Measurements from ENCODE around the gene TMEM8B. TPM values are rescaled to one million over a fixed set of nuclear protein-coding genes. Genes with fewer than 3 reads are reported as not detected.
A peak's percentile ranks its signal among the peaks of the same experiment; 100 is the strongest.

The TMEM8B gene
- total RNA-seq, 2 donors from 2014 or later: 15.1 to 17.6 TPM

DNA sequence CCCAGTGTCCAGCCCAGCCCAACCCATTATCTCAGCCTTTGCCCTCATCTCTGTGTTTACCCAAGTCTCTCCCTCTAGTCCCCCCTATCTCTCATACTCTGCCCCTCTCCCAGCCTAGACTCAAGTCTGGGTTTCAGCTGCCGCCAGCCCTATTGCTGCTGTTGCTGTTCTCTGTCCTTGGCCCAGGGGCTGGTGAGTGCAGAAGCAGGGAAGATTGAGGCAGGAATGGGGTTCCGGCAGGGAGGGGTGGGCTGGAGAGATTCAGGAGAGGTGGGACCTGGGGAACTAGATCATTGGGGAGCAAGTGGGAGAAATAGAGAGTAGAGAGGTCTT lies 702 bp downstream of the TMEM8B start:
- peak overlapping the region; percentile 81 to 84 for H3K9ac ChIP-seq (ENCODE audit: low read depth in 2 of 2, low read length in 2 of 2)
- TF ChIP-seq, protein P1, sequence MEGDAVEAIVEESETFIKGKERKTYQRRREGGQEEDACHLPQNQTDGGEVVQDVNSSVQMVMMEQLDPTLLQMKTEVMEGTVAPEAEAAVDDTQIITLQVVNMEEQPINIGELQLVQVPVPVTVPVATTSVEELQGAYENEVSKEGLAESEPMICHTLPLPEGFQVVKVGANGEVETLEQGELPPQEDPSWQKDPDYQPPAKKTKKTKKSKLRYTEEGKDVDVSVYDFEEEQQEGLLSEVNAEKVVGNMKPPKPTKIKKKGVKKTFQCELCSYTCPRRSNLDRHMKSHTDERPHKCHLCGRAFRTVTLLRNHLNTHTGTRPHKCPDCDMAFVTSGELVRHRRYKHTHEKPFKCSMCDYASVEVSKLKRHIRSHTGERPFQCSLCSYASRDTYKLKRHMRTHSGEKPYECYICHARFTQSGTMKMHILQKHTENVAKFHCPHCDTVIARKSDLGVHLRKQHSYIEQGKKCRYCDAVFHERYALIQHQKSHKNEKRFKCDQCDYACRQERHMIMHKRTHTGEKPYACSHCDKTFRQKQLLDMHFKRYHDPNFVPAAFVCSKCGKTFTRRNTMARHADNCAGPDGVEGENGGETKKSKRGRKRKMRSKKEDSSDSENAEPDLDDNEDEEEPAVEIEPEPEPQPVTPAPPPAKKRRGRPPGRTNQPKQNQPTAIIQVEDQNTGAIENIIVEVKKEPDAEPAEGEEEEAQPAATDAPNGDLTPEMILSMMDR (IDR thresholded peaks at IDR 0.05): no peak
- intact Hi-C loops (cut with DNase I): no loop called here
- DNase-seq: no peak
- peaks cover 15% of the 10 kb centered on the region for H3K4me1 ChIP-seq
- no peaks in the 10 kb centered on the region for H3K9me3 ChIP-seq
- no peaks in the 10 kb centered on the region for H3K36me3 ChIP-seq
- H3K27ac ChIP-seq: peak overlapping the region; percentile 88
- no peaks in the 10 kb centered on the region for H3K27me3 ChIP-seq
- peak overlapping the region; percentile 64 for H3K4me3 ChIP-seq

- H3K27ac ChIP-seq: no peak overlapping the region
- H3K4me1 ChIP-seq: peaks cover 19% of the 10 kb centered on the region
- no peak overlapping the region for H3K4me3 ChIP-seq
- intact Hi-C loops (cut with DNase I): no loop called here
- H3K27me3 ChIP-seq: no peaks in the 10 kb centered on the region
- TF ChIP-seq, protein P1 (IDR thresholded peaks at IDR 0.05): no peak
- no peaks in the 10 kb centered on the region for H3K36me3 ChIP-seq
- no peak for DNase-seq
- H3K9ac ChIP-seq (ENCODE audit: low read depth in 2 of 2, low read length in 2 of 2): no peak overlapping the region
- no peaks in the 10 kb centered on the region for H3K9me3 ChIP-seq
Measured at GRCh38 chr9:35831040-35831439, 2.0 kb downstream of the TMEM8B start.

DNA sequence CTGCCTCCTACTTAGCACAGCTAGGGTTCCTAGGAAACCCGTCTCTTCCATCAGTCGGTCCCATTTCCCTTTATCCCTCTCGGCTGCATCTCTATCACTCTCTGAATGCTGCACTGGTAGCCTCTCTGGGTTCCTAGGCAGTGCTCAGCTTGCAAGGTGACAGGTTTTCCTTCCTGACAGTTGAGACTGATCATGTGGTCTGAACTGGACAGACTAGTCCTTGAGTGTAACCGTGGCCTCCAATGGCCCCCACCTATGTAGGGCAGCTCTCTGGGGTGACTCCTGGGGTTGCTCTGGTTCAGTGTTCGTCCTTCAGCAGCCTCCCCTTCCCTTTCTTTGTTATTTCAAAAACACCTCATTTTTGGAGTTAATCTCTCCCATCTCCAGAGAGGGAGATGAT lies 3.8 kb downstream of the TMEM8B start:
- no peaks in the 10 kb centered on the region for H3K27me3 ChIP-seq
- H3K36me3 ChIP-seq: no peaks in the 10 kb centered on the region
- peak; percentile 48 for DNase-seq
- H3K9me3 ChIP-seq: no peaks in the 10 kb centered on the region
- peaks cover 19% of the 10 kb centered on the region for H3K4me1 ChIP-seq
- peak overlapping the region; percentile 86 for H3K27ac ChIP-seq
- TF ChIP-seq, protein P1 (IDR thresholded peaks at IDR 0.05): no peak
- intact Hi-C loops (cut with DNase I): no loop called here
- H3K9ac ChIP-seq (ENCODE audit: low read depth in 2 of 2, low read length in 2 of 2): peak overlapping the region in 1 of 2 donors; percentile 36
- H3K4me3 ChIP-seq: no peak overlapping the region

GRCh38 chr9:35834260-35835215 lies 5.5 kb downstream of the TMEM8B start:
- no peak overlapping the region for H3K4me3 ChIP-seq
- H3K36me3 ChIP-seq: no peaks in the 10 kb centered on the region
- no peaks in the 10 kb centered on the region for H3K9me3 ChIP-seq
- H3K27me3 ChIP-seq: no peaks in the 10 kb centered on the region
- H3K9ac ChIP-seq (ENCODE audit: low read depth in 2 of 2, low read length in 2 of 2): peak overlapping the region in 1 of 2 donors; percentile 36
- peaks cover 19% of the 10 kb centered on the region for H3K4me1 ChIP-seq
- TF ChIP-seq, protein P1 (IDR thresholded peaks at IDR 0.05): no peak
- intact Hi-C loops (cut with DNase I): no loop called here
- H3K27ac ChIP-seq: peak overlapping the region; percentile 67
- peak; percentile 32 for DNase-seq

DNA sequence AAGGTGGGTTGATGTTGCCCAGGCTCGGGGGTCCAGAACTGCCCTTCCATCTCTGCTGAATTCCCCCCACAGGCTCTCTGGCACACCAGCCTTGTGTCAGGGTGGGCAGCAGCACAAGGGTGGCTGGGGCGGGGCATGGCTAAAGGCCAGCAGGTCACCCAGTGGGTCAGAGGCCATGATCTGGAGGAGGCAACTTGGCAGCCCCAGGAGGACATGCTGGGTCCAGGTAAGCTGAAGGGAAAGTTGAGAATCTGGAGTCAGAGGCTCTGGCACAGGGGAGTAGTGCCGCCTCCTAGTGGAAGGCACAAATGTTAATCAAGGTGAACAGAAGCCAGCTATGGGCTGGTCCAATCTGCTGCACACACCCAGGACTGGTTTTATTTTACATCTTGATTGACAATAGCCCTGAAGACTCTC lies 6.2 kb downstream of the TMEM8B start:
- Histone ChIP-seq H3K27ac (peak overlapping the region; percentile 33), H3K27me3 (no peaks in the 10 kb centered on the region), H3K36me3 (no peaks in the 10 kb centered on the region), H3K9ac (ENCODE audit: low read depth in 2 of 2, low read length in 2 of 2) (no peak overlapping the region), H3K4me1 (peaks cover 19% of the 10 kb centered on the region), H3K9me3 (no peaks in the 10 kb centered on the region), H3K4me3 (no peak overlapping the region)
- intact Hi-C loops (cut with DNase I): no loop called here
- DNase-seq: peak; percentile 65
- TF ChIP-seq, protein P1 (IDR thresholded peaks at IDR 0.05): peak; percentile 30

Measured in colonic mucosa (tissue), 4 donors.